Stimulated activated naive CD8-positive, alpha-beta T cell treated with anti-CD3 and anti-CD28 coated beads, Interleukin-15, amount 100 ng/mL, for 72 hours (primary cell): Measurements from ENCODE around the gene CEP20.
"Not testable (repeated sequence)": the region's sequence is repeated elsewhere in the genome, so short reads cannot be mapped to it uniquely, and the experiment has no call there.

ENCODE experiments used
- ATAC-seq: fragments of 150-1000 bp; cut with Tn5 transposase; 2 replicates; pipeline ENCODE4 v1.10.0; 2021; ENCODE audit warnings: mild to moderate bottlenecking, moderate library complexity
- DNase-seq, 2 donors: peaks; one replicate each; pipeline ENCODE4 v3.0.0; 2021 to 2022
- H3K27ac Mint-ChIP-seq, 2 donors: one replicate each; pipeline ENCODE4 v1.8.0; 2022; ENCODE audit warnings: mild to moderate bottlenecking in 2 of 2, mixed read lengths in 2 of 2, moderate library complexity in 2 of 2
- H3K27me3 Mint-ChIP-seq: one replicate; pipeline ENCODE4 v1.8.0; 2022; ENCODE audit warnings: mixed read lengths
- H3K4me1 Mint-ChIP-seq: one replicate; pipeline ENCODE4 v1.8.0; 2022; ENCODE audit warnings: mild to moderate bottlenecking, mixed read lengths
- H3K4me3 Mint-ChIP-seq, 2 donors: one replicate each; pipeline ENCODE4 v1.8.0; 2022; ENCODE audit warnings: mild to moderate bottlenecking in 2 of 2, mixed read lengths in 2 of 2, moderate library complexity in 1 of 2
- H3K9me3 Mint-ChIP-seq, 2 donors: one replicate each; pipeline ENCODE4 v1.8.0; 2022; ENCODE audit warnings: mixed read lengths in 2 of 2

CEP20 gene

GRCh38 chr16:15856182-15856581 is 32.2 kb downstream of the CEP20 start:
- Mint-ChIP-seq H3K27ac (no peak overlapping the region), H3K27me3 (peaks cover 48% of the 10 kb centered on the region), H3K4me1 (peaks cover 8% of the 10 kb centered on the region), H3K9me3 (no peaks in the 10 kb centered on the region), H3K4me3 (no peak overlapping the region)
- DNase-seq (no peak), ATAC-seq (no peak)

GRCh38 chr16:15855704-15856003 is 32.7 kb downstream of the CEP20 start:
- Mint-ChIP-seq H3K9me3 (no peaks in the 10 kb centered on the region), H3K27ac (no peak overlapping the region), H3K27me3 (peaks cover 48% of the 10 kb centered on the region), H3K4me3 (no peak overlapping the region), H3K4me1 (peaks cover 8% of the 10 kb centered on the region)
- DNase-seq (no peak), ATAC-seq (no peak)

GRCh38 chr16:15854906-15855703 is 33.3 kb downstream of the CEP20 start:
- Mint-ChIP-seq H3K4me1 (peaks cover 8% of the 10 kb centered on the region), H3K27ac (no peak overlapping the region), H3K27me3 (peaks cover 48% of the 10 kb centered on the region), H3K9me3 (no peaks in the 10 kb centered on the region), H3K4me3 (no peak overlapping the region)
- ATAC-seq (no peak), DNase-seq (no peak)

- Mint-ChIP-seq H3K9me3 (no peaks in the 10 kb centered on the region), H3K27ac (no peak overlapping the region), H3K4me3 (no peak overlapping the region), H3K27me3 (peaks cover 43% of the 10 kb centered on the region), H3K4me1 (peaks cover 8% of the 10 kb centered on the region)
- no peak for ATAC-seq
- no peak for DNase-seq
Measured at GRCh38 chr16:15854061-15854460, 34.3 kb downstream of the CEP20 start.

- ATAC-seq = no peak
- no peak overlapping the region for H3K4me3 Mint-ChIP-seq
- no peak for DNase-seq
- H3K27ac Mint-ChIP-seq = no peak overlapping the region
- no peaks in the 10 kb centered on the region for H3K9me3 Mint-ChIP-seq
- peaks cover 6% of the 10 kb centered on the region for H3K4me1 Mint-ChIP-seq
- peaks cover 36% of the 10 kb centered on the region for H3K27me3 Mint-ChIP-seq
Measured at GRCh38 chr16:15853021-15853420, 35.4 kb downstream of the CEP20 start.

- not testable (repeated sequence) for H3K9me3 Mint-ChIP-seq, DNase-seq, H3K27ac Mint-ChIP-seq, ATAC-seq, H3K4me1 Mint-ChIP-seq, H3K4me3 Mint-ChIP-seq
- peaks cover 15% of the 10 kb centered on the region for H3K27me3 Mint-ChIP-seq
Measured at GRCh38 chr16:15850555-15850954, 37.8 kb downstream of the CEP20 start.

- no peaks in the 10 kb centered on the region for H3K9me3 Mint-ChIP-seq
- DNase-seq (no peak), ATAC-seq (no peak)
- no peak overlapping the region for H3K4me3 Mint-ChIP-seq
- H3K27me3 Mint-ChIP-seq = peaks cover 3% of the 10 kb centered on the region
- no peaks in the 10 kb centered on the region for H3K4me1 Mint-ChIP-seq
- H3K27ac Mint-ChIP-seq = peak overlapping the region in 1 of 2 donors; percentile 42
Measured at GRCh38 chr16:15849209-15849981, 39.0 kb downstream of the CEP20 start.

GRCh38 chr16:15847611-15848175 is 40.7 kb downstream of the CEP20 start:
- ATAC-seq (no peak), DNase-seq (no peak)
- Mint-ChIP-seq H3K27me3 (no peaks in the 10 kb centered on the region), H3K27ac (peak overlapping the region in 1 of 2 donors; percentile 3), H3K4me1 (no peaks in the 10 kb centered on the region), H3K4me3 (no peak overlapping the region), H3K9me3 (no peaks in the 10 kb centered on the region)

GRCh38 chr16:15846510-15846909 is 41.9 kb downstream of the CEP20 start:
- Mint-ChIP-seq H3K4me3 (no peak overlapping the region), H3K27ac (no peak overlapping the region), H3K4me1 (no peaks in the 10 kb centered on the region), H3K27me3 (no peaks in the 10 kb centered on the region), H3K9me3 (no peaks in the 10 kb centered on the region)
- ATAC-seq = no peak
- DNase-seq = no peak

GRCh38 chr16:15843635-15844279 is 44.6 kb downstream of the CEP20 start:
- no peaks in the 10 kb centered on the region for H3K27me3 Mint-ChIP-seq
- no peak overlapping the region for H3K27ac Mint-ChIP-seq
- H3K4me1 Mint-ChIP-seq = no peaks in the 10 kb centered on the region
- H3K9me3 Mint-ChIP-seq = no peaks in the 10 kb centered on the region
- DNase-seq = no peak
- H3K4me3 Mint-ChIP-seq = no peak overlapping the region
- ATAC-seq = no peak

- H3K27ac Mint-ChIP-seq, ATAC-seq, H3K9me3 Mint-ChIP-seq, H3K4me3 Mint-ChIP-seq, DNase-seq, H3K27me3 Mint-ChIP-seq: not testable (repeated sequence)
- H3K4me1 Mint-ChIP-seq = peaks cover 11% of the 10 kb centered on the region
Measured at GRCh38 chr16:15839204-15839603, 49.2 kb downstream of the CEP20 start.

GRCh38 chr16:15837761-15838160 is 50.6 kb downstream of the CEP20 start:
- Mint-ChIP-seq H3K27me3 (no peaks in the 10 kb centered on the region), H3K9me3 (no peaks in the 10 kb centered on the region), H3K27ac (no peak overlapping the region), H3K4me3 (no peak overlapping the region), H3K4me1 (peaks cover 11% of the 10 kb centered on the region)
- ATAC-seq (no peak), DNase-seq (no peak)

- no peak overlapping the region for H3K4me3 Mint-ChIP-seq
- no peak for DNase-seq
- no peak overlapping the region for H3K27ac Mint-ChIP-seq
- peaks cover 11% of the 10 kb centered on the region for H3K4me1 Mint-ChIP-seq
- H3K9me3 Mint-ChIP-seq = no peaks in the 10 kb centered on the region
- H3K27me3 Mint-ChIP-seq = no peaks in the 10 kb centered on the region
- no peak for ATAC-seq
Measured at GRCh38 chr16:15836965-15837611, 51.3 kb downstream of the CEP20 start.

- Mint-ChIP-seq H3K27ac (no peak overlapping the region), H3K27me3 (no peaks in the 10 kb centered on the region), H3K4me3 (no peak overlapping the region), H3K4me1 (peaks cover 11% of the 10 kb centered on the region), H3K9me3 (no peaks in the 10 kb centered on the region)
- DNase-seq = no peak
- no peak for ATAC-seq
Measured at GRCh38 chr16:15836074-15836473, 52.3 kb downstream of the CEP20 start.

GRCh38 chr16:15835136-15835878 is 53.1 kb downstream of the CEP20 start:
- peak; percentile 97 for ATAC-seq
- H3K9me3 Mint-ChIP-seq = no peaks in the 10 kb centered on the region
- peaks cover 11% of the 10 kb centered on the region for H3K4me1 Mint-ChIP-seq
- no peak overlapping the region for H3K27ac Mint-ChIP-seq
- no peak for DNase-seq
- H3K27me3 Mint-ChIP-seq = no peaks in the 10 kb centered on the region
- no peak overlapping the region for H3K4me3 Mint-ChIP-seq
